Suprapubic skin (tissue), 2 donors: Measurements from ENCODE around the gene TMPRSS4.

Experiments used
- EP300 ChIP-seq: sonication (generic); formaldehyde crosslinking; IDR thresholded peaks from one replicate; pipeline ENCODE4 v1.6.1; 2017; ENCODE audit warnings: antibody characterized with exemption
- POLR2A ChIP-seq, 2 donors: fragments of 450-650 bp; IDR thresholded peaks; one replicate each; pipeline ENCODE4 v1.6.1; 2017; ENCODE audit warnings: antibody characterized with exemption in 2 of 2, mild to moderate bottlenecking in 2 of 2, moderate library complexity in 2 of 2

DNA sequence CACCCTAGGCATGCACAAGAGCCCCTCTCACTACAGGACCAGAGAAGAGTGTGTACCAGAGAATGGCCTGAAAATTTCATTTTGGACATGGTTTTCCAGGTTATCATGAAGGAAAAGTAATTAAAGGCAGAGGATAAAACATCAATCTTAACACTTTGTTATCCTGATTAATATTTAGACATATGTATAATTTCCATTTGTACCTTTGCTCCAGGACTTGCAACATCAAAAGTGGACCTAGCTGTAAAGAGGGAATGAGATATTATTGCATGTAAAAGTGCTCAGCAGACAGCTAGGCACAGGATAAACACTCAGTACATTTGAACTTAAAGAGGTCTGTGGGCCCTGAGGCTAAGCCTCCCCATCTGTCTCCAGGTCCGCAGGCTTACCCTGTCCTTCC, 77.8 kb downstream of the TMPRSS4 start:
- TF ChIP-seq EP300 (no peak), POLR2A (IDR thresholded peaks at IDR 0.05) (no peak)
